Vagina (tissue), 2 donors: Measurements from ENCODE around the gene ISOC1.

ENCODE experiments used
- POLR2AphosphoS5 ChIP-seq, 2 donors: sonication (generic); formaldehyde crosslinking; IDR thresholded peaks; one replicate each; pipeline ENCODE4 v1.9.0; 2017; ENCODE audit warnings: antibody characterized with exemption in 2 of 2, mild to moderate bottlenecking in 2 of 2, low read depth in 1 of 2; ENCODE audit not compliant: insufficient read depth in 1 of 2
- TF ChIP-seq, protein P1 (sequence below), 3 experiments: fragments of 450-650 bp in 2 of 3; fragments of 200-600 bp in 1 of 3; sonication (generic) in 1 of 3; IDR thresholded peaks; one replicate each; pipeline ENCODE4 v1.5.1; 2017 to 2019; ENCODE audit warnings: antibody characterized with exemption in 3 of 3, mild to moderate bottlenecking in 2 of 3, moderate library complexity in 2 of 3

DNA sequence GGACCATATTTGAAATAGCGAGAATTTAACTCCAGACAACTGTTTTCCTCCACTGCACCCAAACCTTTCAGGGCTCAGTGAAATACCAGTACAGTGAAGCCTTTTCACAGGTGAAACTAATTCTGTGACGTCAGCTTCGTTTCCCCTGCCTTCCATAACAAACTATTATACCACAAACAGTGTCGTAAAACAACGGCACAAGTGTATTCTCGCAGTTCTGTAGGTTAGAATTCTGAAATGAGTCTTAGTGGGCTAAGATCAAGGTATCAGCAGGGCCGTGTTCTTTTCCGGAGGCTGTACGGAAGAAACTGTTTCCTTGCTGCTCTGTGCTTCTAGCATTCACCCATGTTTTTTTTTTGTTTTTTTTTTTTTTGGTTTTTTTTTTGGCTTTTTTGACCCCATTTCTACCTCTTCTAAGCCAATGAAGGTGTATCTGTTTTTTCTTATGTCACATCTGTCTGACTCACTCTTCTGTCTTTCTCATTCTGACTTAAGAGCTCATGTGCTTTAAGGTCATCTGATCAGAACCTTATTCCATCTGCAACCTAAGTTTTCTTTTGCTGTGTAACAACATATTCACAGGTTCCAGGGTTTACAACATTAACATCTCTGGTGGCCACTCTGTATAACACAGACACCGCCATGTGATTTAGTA, 20.1 kb downstream of the ISOC1 start:
- TF ChIP-seq, protein P1, sequence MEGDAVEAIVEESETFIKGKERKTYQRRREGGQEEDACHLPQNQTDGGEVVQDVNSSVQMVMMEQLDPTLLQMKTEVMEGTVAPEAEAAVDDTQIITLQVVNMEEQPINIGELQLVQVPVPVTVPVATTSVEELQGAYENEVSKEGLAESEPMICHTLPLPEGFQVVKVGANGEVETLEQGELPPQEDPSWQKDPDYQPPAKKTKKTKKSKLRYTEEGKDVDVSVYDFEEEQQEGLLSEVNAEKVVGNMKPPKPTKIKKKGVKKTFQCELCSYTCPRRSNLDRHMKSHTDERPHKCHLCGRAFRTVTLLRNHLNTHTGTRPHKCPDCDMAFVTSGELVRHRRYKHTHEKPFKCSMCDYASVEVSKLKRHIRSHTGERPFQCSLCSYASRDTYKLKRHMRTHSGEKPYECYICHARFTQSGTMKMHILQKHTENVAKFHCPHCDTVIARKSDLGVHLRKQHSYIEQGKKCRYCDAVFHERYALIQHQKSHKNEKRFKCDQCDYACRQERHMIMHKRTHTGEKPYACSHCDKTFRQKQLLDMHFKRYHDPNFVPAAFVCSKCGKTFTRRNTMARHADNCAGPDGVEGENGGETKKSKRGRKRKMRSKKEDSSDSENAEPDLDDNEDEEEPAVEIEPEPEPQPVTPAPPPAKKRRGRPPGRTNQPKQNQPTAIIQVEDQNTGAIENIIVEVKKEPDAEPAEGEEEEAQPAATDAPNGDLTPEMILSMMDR (IDR thresholded peaks at IDR 0.05), result no peak
- no peak for TF ChIP-seq POLR2AphosphoS5 (IDR thresholded peaks at IDR 0.05; ENCODE audit: insufficient read depth in 1 of 2, low read depth in 1 of 2)
